Esophagus squamous epithelium (tissue), 5 donors: ENCODE measurements around the gene CTSA. TPM values are rescaled to one million over a fixed set of nuclear protein-coding genes. Genes with fewer than 3 reads are reported as not detected.

ENCODE experiments used
- DNase-seq: peaks from one replicate; lab custom pipeline; 2025; lab: John Stamatoyannopoulos, UW
- H3K27ac ChIP-seq, 4 donors: fragments of 200-600 bp; sonication (generic); one replicate each; pipeline ENCODE4 v1.5.1; 2016 to 2019; ENCODE audit warnings: mild to moderate bottlenecking in 1 of 4
- H3K27me3 ChIP-seq, 4 donors: fragments of 200-600 bp; sonication (generic); 1 replicate in 3 of 4; 2 replicates in 1 of 4; pipeline versions ENCODE4 v1.5.1 to v1.6.0; 2017 to 2021; ENCODE audit warnings: antibody characterized with exemption in 1 of 4
- H3K36me3 ChIP-seq, 3 donors: fragments of 200-600 bp; sonication (generic); one replicate each; pipeline ENCODE4 v1.5.1; 2016 to 2019
- H3K4me1 ChIP-seq, 3 donors: fragments of 200-600 bp; sonication (generic); one replicate each; pipeline ENCODE4 v1.5.1; 2017 to 2019
- H3K4me3 ChIP-seq, 4 donors: fragments of 200-600 bp; sonication (generic); 1 replicate in 3 of 4; 2 replicates in 1 of 4; pipeline ENCODE4 v1.5.1; 2016 to 2019; ENCODE audit warnings: mild to moderate bottlenecking in 2 of 4, moderate library complexity in 1 of 4
- H3K9me3 ChIP-seq, 3 donors: fragments of 200-600 bp; sonication (generic); one replicate each; pipeline ENCODE4 v1.5.1; 2016 to 2019
- POLR2A ChIP-seq, 4 donors: fragments of 450-650 bp; IDR thresholded peaks; one replicate each; pipeline ENCODE4 v1.6.1; 2017; ENCODE audit warnings: antibody characterized with exemption in 4 of 4, mild to moderate bottlenecking in 4 of 4, moderate library complexity in 3 of 4
- WGBS, 2 donors: methylation state at CpG; one replicate each; pipeline ENCODE4 v1.1.5; 2018; 5-methylcytosine and 5-hydroxymethylcytosine counted together
- intact Hi-C: fragments of 100-400 bp; cut with DNase I; formaldehyde crosslinking; loops from one replicate; pipeline ENCODE4 v1.15.0; 2022
- total RNA-seq, 4 donors: library from RNA; depleted of rRNA; stranded (reverse); fragments of >200 nt; gene quantifications; one replicate each; pipeline ENCODE4 v1.1.0, GENCODE V29; 2016
- TF ChIP-seq, protein P1 (sequence below), 6 experiments: fragments of 450-650 bp in 4 of 6; fragments of 200-600 bp in 2 of 6; sonication (generic) in 2 of 6; IDR thresholded peaks; one replicate each; pipeline ENCODE4 v1.5.1; 2016 to 2019; ENCODE audit warnings: antibody characterized with exemption in 6 of 6, mild to moderate bottlenecking in 4 of 6, moderate library complexity in 4 of 6
- donor health status: DM: yes; HTN: yes; CAD: no.

CTSA gene
- total RNA-seq, 4 donors from 2014 or later: 44.5 to 74.8 (median 56.8) TPM

- no peaks in the 10 kb centered on the region for H3K27me3 ChIP-seq
- intact Hi-C loops: no loop called here
- DNase-seq: no peak
- 0% methylated on average over 3 of the region's 58 CpGs for WGBS, 2 donors
- H3K4me3 ChIP-seq: peak within 1 kb of the TSS; percentile 41 to 79 (median 54)
- peaks cover 0 to 18% (median 0%) of the 10 kb centered on the region in 3 donors for H3K36me3 ChIP-seq
- TF ChIP-seq, protein P1, sequence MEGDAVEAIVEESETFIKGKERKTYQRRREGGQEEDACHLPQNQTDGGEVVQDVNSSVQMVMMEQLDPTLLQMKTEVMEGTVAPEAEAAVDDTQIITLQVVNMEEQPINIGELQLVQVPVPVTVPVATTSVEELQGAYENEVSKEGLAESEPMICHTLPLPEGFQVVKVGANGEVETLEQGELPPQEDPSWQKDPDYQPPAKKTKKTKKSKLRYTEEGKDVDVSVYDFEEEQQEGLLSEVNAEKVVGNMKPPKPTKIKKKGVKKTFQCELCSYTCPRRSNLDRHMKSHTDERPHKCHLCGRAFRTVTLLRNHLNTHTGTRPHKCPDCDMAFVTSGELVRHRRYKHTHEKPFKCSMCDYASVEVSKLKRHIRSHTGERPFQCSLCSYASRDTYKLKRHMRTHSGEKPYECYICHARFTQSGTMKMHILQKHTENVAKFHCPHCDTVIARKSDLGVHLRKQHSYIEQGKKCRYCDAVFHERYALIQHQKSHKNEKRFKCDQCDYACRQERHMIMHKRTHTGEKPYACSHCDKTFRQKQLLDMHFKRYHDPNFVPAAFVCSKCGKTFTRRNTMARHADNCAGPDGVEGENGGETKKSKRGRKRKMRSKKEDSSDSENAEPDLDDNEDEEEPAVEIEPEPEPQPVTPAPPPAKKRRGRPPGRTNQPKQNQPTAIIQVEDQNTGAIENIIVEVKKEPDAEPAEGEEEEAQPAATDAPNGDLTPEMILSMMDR (IDR thresholded peaks at IDR 0.05): no peak
- peak in 2 of 4 donors; percentile 66 to 74 for TF ChIP-seq POLR2A (IDR thresholded peaks at IDR 0.05)
- H3K4me1 ChIP-seq: peaks cover 0 to 46% (median 25%) of the 10 kb centered on the region in 3 donors
- H3K9me3 ChIP-seq: no peaks in the 10 kb centered on the region
- peak within 1 kb of the TSS; percentile 80 to 93 (median 86) for H3K27ac ChIP-seq
Observed at GRCh38 chr20:45911486-45912343, 20.6 kb downstream of the CTSA start, which contains the start of gene PLTP. TSS of gene PLTP (minus strand) at chr20:45912155. CDS start at chr20:45911452, 703 bp downstream.

- DNase-seq: no peak
- peak overlapping the region; percentile 41 to 79 (median 54) for H3K4me3 ChIP-seq
- peaks cover 0 to 49% (median 25%) of the 10 kb centered on the region in 3 donors for H3K4me1 ChIP-seq
- H3K36me3 ChIP-seq: peaks cover 0 to 13% (median 0%) of the 10 kb centered on the region in 3 donors
- no peaks in the 10 kb centered on the region for H3K9me3 ChIP-seq
- intact Hi-C loops: no loop called here
- whole genome bisulfite sequencing, 2 donors: 8 to 21% methylated on average over 4 of the region's 4 CpGs
- peak overlapping the region; percentile 80 to 93 (median 86) for H3K27ac ChIP-seq
- TF ChIP-seq POLR2A (IDR thresholded peaks at IDR 0.05): no peak
- TF ChIP-seq, protein P1 (IDR thresholded peaks at IDR 0.05): no peak
- H3K27me3 ChIP-seq: no peaks in the 10 kb centered on the region
Observed at GRCh38 chr20:45912344-45912682, 21.2 kb downstream of the CTSA start.

GRCh38 chr20:45913116-45913515 is 22.0 kb downstream of the CTSA start:
- Histone ChIP-seq H3K4me1 (peaks cover 0 to 57% (median 32%) of the 10 kb centered on the region in 3 donors), H3K9me3 (no peaks in the 10 kb centered on the region), H3K4me3 (no peak overlapping the region), H3K27ac (peak overlapping the region in 1 of 4 donors; percentile 34), H3K36me3 (peaks cover 0 to 5% (median 0%) of the 10 kb centered on the region in 3 donors), H3K27me3 (no peaks in the 10 kb centered on the region)
- no peak for DNase-seq
- TF ChIP-seq, protein P1 (IDR thresholded peaks at IDR 0.05): no peak
- TF ChIP-seq POLR2A (IDR thresholded peaks at IDR 0.05): no peak
- WGBS, 2 donors: 28 to 32% methylated on average over 3 of the region's 5 CpGs
- intact Hi-C loops: no loop called here

- Histone ChIP-seq H3K27me3 (no peaks in the 10 kb centered on the region), H3K4me1 (peaks cover 8 to 66% (median 39%) of the 10 kb centered on the region in 3 donors), H3K9me3 (no peaks in the 10 kb centered on the region), H3K27ac (peak overlapping the region; percentile 24 to 86 (median 62)), H3K36me3 (no peaks in the 10 kb centered on the region), H3K4me3 (no peak overlapping the region)
- TF ChIP-seq, protein P1 (IDR thresholded peaks at IDR 0.05): no peak
- no peak for TF ChIP-seq POLR2A (IDR thresholded peaks at IDR 0.05)
- intact Hi-C loops: no loop called here
- WGBS, 2 donors: 55 to 68% methylated on average over 5 of the region's 5 CpGs
- DNase-seq: no peak
Observed at GRCh38 chr20:45917790-45918141, 26.6 kb downstream of the CTSA start.

DNA sequence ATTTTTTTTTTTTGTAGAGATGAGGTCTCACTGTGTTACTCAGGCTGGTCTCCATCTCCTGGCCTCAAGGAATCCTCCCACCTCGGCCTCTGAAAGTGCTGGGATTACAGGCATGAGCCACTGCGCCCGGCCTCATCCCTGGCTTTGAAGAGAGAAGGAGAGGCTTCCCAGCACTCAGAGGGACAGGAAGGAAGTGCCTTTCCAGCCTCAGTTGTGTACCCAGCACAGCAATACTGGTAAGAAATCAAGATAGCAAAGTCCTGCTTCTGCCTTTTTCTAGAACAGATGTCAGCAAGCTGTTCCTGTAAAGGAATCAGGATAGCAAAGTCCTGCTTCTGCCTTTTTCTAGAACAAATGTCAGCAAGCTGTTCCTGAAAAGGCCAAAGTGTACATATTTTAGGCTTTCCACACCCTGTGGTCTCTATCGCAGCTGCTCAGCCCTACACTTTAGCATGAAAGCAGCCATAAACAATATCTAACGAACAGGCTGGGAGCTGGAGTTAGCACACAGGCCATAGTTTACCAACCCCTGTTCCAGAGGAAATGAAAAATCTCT is 27.1 kb downstream of the CTSA start:
- intact Hi-C loops: no loop called here
- H3K27ac ChIP-seq: peak overlapping the region; percentile 24 to 86 (median 62)

More for the DNA sequence above, 27.1 kb downstream of the CTSA start:
- Histone ChIP-seq H3K36me3 (no peaks in the 10 kb centered on the region), H3K4me3 (no peak overlapping the region), H3K9me3 (no peaks in the 10 kb centered on the region), H3K27me3 (no peaks in the 10 kb centered on the region), H3K4me1 (peaks cover 8 to 63% (median 34%) of the 10 kb centered on the region in 3 donors)
- 56 to 61% methylated on average over 2 to 5 of the region's 5 CpGs for WGBS, 2 donors
- no peak for DNase-seq
- no peak for TF ChIP-seq POLR2A (IDR thresholded peaks at IDR 0.05)
- TF ChIP-seq, protein P1 (IDR thresholded peaks at IDR 0.05): no peak
